NAMALWA (cell line): ENCODE measurements around the gene MEI1.

Source experiments
- DNase-seq: peaks from one replicate; pipeline ENCODE4 v3.0.0-alpha.2; 2015; ENCODE audit warnings: low spot score

Gene MEI1

GRCh38 chr22:41842996-41843970 is 144.0 kb downstream of the MEI1 start:
- DNase-seq: peak; percentile 63

DNA sequence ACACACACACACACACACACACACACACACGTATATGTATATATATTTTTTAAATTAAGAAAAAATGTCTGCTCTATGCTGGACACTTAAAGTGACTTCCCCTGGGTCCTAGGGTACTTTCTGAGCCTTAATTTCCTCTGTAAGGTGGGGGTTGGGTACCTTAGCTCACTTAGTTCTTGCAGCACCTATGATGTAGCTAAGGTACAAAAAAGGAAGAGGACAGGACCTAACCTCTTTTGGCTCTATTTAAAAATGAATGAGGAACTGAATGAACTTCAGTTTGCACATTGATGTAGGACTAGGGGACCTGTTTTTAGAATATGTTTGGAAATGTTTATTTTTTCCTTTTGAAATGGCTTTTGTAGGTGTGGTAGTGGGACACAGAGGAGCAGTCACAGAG is 144.7 kb downstream of the MEI1 start:
- no peak for DNase-seq

- no peak for DNase-seq
Observed at GRCh38 chr22:41844513-41844912, 145.2 kb downstream of the MEI1 start.

- DNase-seq: no peak
Observed at GRCh38 chr22:41845380-41846267, 146.3 kb downstream of the MEI1 start.

DNA sequence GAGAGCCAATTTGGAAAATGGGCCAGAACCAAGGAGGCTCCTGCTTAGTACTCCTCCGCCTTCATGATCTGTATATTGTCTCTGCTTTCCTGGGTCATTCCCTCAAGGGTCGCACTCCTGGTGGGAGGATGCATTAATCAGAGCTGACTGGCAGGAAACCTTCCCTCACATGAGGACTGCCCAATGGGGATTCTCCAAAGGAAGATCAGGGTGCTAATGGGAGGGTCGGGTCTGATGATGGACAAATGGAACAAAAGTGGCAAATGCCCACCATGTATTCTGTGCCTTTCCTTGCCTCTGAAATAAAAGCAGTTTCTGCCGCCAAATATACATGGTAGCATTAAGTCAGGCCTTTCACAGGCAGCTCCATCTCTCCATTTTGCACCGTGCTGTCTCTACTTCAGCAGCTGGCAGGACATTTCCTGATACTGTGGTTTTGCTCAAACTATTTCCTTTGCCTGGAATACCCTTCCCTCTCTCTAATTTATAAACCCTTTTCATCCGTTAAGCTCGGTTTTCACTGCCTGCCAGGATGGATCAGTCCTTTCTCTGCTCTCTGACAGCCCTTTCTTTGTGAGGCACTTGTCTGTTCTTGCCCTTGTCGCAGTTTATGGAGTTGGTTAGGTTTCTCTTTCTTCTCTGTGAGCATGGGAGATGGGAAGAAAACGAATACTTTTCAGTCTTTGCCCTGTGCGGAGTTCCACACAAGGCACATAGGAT is 147.1 kb downstream of the MEI1 start:
- no peak for DNase-seq

- no peak for DNase-seq
Observed at GRCh38 chr22:41847300-41847699, 148.0 kb downstream of the MEI1 start.

- no peak for DNase-seq
Observed at GRCh38 chr22:41848468-41848867, 149.2 kb downstream of the MEI1 start.
